ENCODE data around the gene CREG2.

The CREG2 gene

GRCh38 chr2:101412092-101412694, 24.9 kb upstream of the CREG2 start:
- ATAC-seq, result no peak
- TF ChIP-seq ZNF70 (CRISPR knock-in tag; IDR thresholded peaks at IDR 0.05) (no peak), ZNF565 (CRISPR knock-in tag; conservative IDR thresholded peaks at IDR 0.05; ENCODE audit: low read depth) (no peak), ZC3H10 (CRISPR knock-in tag; IDR thresholded peaks at IDR 0.05) (no peak), POU6F1 (CRISPR knock-in tag; IDR thresholded peaks at IDR 0.05; ENCODE audit: borderline replicate concordance, low read depth) (no peak), TCF4 (CRISPR knock-in tag; IDR thresholded peaks at IDR 0.05; ENCODE audit: borderline replicate concordance) (no peak), ESRRG (CRISPR knock-in tag; IDR thresholded peaks at IDR 0.05) (no peak), CREB5 (CRISPR knock-in tag; IDR thresholded peaks at IDR 0.05; ENCODE audit: low read depth) (no peak), OSR1 (CRISPR knock-in tag; IDR thresholded peaks at IDR 0.05) (no peak), PPARA (CRISPR knock-in tag; IDR thresholded peaks at IDR 0.05; ENCODE audit: borderline replicate concordance) (no peak), CSRNP3 (CRISPR knock-in tag; IDR thresholded peaks at IDR 0.05) (no peak), PATZ1 (CRISPR knock-in tag; IDR thresholded peaks at IDR 0.05; ENCODE audit: borderline replicate concordance) (no peak), ZFP3 (CRISPR knock-in tag; IDR thresholded peaks at IDR 0.05) (no peak), RARB (CRISPR knock-in tag; IDR thresholded peaks at IDR 0.05) (no peak), GLIS3 (CRISPR knock-in tag; IDR thresholded peaks at IDR 0.05) (no peak), CSDC2 (CRISPR knock-in tag; IDR thresholded peaks at IDR 0.05) (no peak)

GRCh38 chr2:101410746-101411145, 23.4 kb upstream of the CREG2 start:
- TF ChIP-seq SNAI2 (CRISPR knock-in tag; IDR thresholded peaks at IDR 0.05) (no peak), ZNF565 (CRISPR knock-in tag; conservative IDR thresholded peaks at IDR 0.05; ENCODE audit: low read depth) (no peak), TCF4 (CRISPR knock-in tag; IDR thresholded peaks at IDR 0.05; ENCODE audit: borderline replicate concordance) (no peak)
- no peak for ATAC-seq

GRCh38 chr2:101410114-101410513, 22.8 kb upstream of the CREG2 start:
- ATAC-seq, result no peak
- no peak for TF ChIP-seq PPARA (CRISPR knock-in tag; IDR thresholded peaks at IDR 0.05; ENCODE audit: borderline replicate concordance)

GRCh38 chr2:101409699-101410098, 22.4 kb upstream of the CREG2 start:
- no peak for ATAC-seq
- TF ChIP-seq SNAI2 (CRISPR knock-in tag; IDR thresholded peaks at IDR 0.05) (no peak), ZC3H10 (CRISPR knock-in tag; IDR thresholded peaks at IDR 0.05) (no peak)

GRCh38 chr2:101408925-101409324, 21.6 kb upstream of the CREG2 start:
- no peak for ATAC-seq
- TF ChIP-seq ESRRG (CRISPR knock-in tag; IDR thresholded peaks at IDR 0.05), result no peak
- TF ChIP-seq ISL1 (CRISPR knock-in tag; IDR thresholded peaks at IDR 0.05), result no peak
- no peak for TF ChIP-seq TCF4 (CRISPR knock-in tag; IDR thresholded peaks at IDR 0.05; ENCODE audit: borderline replicate concordance)
- TF ChIP-seq ZC3H10 (CRISPR knock-in tag; IDR thresholded peaks at IDR 0.05), result no peak
- TF ChIP-seq CREB5 (CRISPR knock-in tag; IDR thresholded peaks at IDR 0.05; ENCODE audit: low read depth), result no peak
- TF ChIP-seq ZFP3 (CRISPR knock-in tag; IDR thresholded peaks at IDR 0.05), result no peak
- TF ChIP-seq ZNF8 (CRISPR knock-in tag; IDR thresholded peaks at IDR 0.05), result no peak
- TF ChIP-seq OSR1 (CRISPR knock-in tag; IDR thresholded peaks at IDR 0.05), result no peak
- TF ChIP-seq ZNF565 (CRISPR knock-in tag; conservative IDR thresholded peaks at IDR 0.05; ENCODE audit: low read depth), result no peak
- no peak for TF ChIP-seq TOX (CRISPR knock-in tag; IDR thresholded peaks at IDR 0.05; ENCODE audit: borderline replicate concordance)
- TF ChIP-seq ARNTL (CRISPR knock-in tag; IDR thresholded peaks at IDR 0.05; ENCODE audit: borderline replicate concordance, low read depth), result no peak
- no peak for TF ChIP-seq ZNF70 (CRISPR knock-in tag; IDR thresholded peaks at IDR 0.05)
- TF ChIP-seq TSHZ2 (CRISPR knock-in tag; IDR thresholded peaks at IDR 0.05), result no peak
- TF ChIP-seq PATZ1 (CRISPR knock-in tag; IDR thresholded peaks at IDR 0.05; ENCODE audit: borderline replicate concordance), result no peak
- TF ChIP-seq PPARA (CRISPR knock-in tag; IDR thresholded peaks at IDR 0.05; ENCODE audit: borderline replicate concordance), result no peak

Measured in SK-N-SH treated with all-trans-retinoic acid at 6 μM for 48 hours (cell line).